NCI-H1417 treated with DMSO at 0.1 percent for 48 hours (cell line): Measurements from ENCODE around the gene SETD1A.
A peak's percentile ranks its signal among the peaks of the same experiment; 100 is the strongest.

Source experiments
- DNase-seq: peaks from one replicate; lab custom pipeline; 2025; lab: John Stamatoyannopoulos, UW

Gene SETD1A

GRCh38 chr16:31020536-31020935 is 63.0 kb downstream of the SETD1A start:
- no peak for DNase-seq

- no peak for DNase-seq
These were observed 65.1 kb downstream of the SETD1A start for GRCh38 chr16:31022544-31023251.

GRCh38 chr16:31023252-31023602 is 65.7 kb downstream of the SETD1A start:
- no peak for DNase-seq

GRCh38 chr16:31023627-31024226 is 66.2 kb downstream of the SETD1A start:
- no peak for DNase-seq

- no peak for DNase-seq
These were observed 67.8 kb downstream of the SETD1A start for GRCh38 chr16:31025339-31025738.

- no peak for DNase-seq
These were observed 71.7 kb downstream of the SETD1A start for GRCh38 chr16:31029272-31029671.

- no peak for DNase-seq
These were observed 73.7 kb downstream of the SETD1A start for GRCh38 chr16:31031276-31031675.

- peak; percentile 49 for DNase-seq
These were observed 75.5 kb downstream of the SETD1A start, which contains the start of gene STX4 for GRCh38 chr16:31032736-31033708. TSS of gene STX4 (plus strand) at chr16:31033558. CDS start at chr16:31033806, 248 bp downstream.

GRCh38 chr16:31033709-31034492 is 76.3 kb downstream of the SETD1A start:
- no peak for DNase-seq
